Activated effector memory CD4-positive, alpha-beta T cell treated with Interleukin-2 at 50 U/mL for 16 hours (primary cell): ENCODE results near the gene AFG1L.
"Not testable (repeated sequence)": the region's sequence is repeated elsewhere in the genome, so short reads cannot be mapped to it uniquely, and the experiment has no call there.

Experiments
- DNase-seq: peaks from one replicate; pipeline ENCODE4 v3.0.0-alpha.2; 2020

AFG1L gene

GRCh38 chr6:108355890-108356289 lies 61.0 kb downstream of the AFG1L start:
- DNase-seq: no peak

GRCh38 chr6:108359901-108360882 lies 65.3 kb downstream of the AFG1L start:
- DNase-seq: no peak

- no peak for DNase-seq
These were observed 66.1 kb downstream of the AFG1L start for GRCh38 chr6:108360919-108361311.

- DNase-seq: no peak
These were observed 66.6 kb downstream of the AFG1L start for GRCh38 chr6:108361312-108361932.

- no peak for DNase-seq
These were observed 67.6 kb downstream of the AFG1L start for GRCh38 chr6:108362455-108362854.

GRCh38 chr6:108363113-108363512 lies 68.3 kb downstream of the AFG1L start:
- no peak for DNase-seq

- DNase-seq: no peak
These were observed 69.0 kb downstream of the AFG1L start for GRCh38 chr6:108363889-108364313.

- DNase-seq: no peak
These were observed 69.6 kb downstream of the AFG1L start for GRCh38 chr6:108364470-108364869.

GRCh38 chr6:108365478-108365877 lies 70.6 kb downstream of the AFG1L start:
- DNase-seq: no peak

GRCh38 chr6:108366236-108366635 lies 71.4 kb downstream of the AFG1L start:
- no peak for DNase-seq

GRCh38 chr6:108368431-108369030 lies 73.7 kb downstream of the AFG1L start:
- no peak for DNase-seq

- DNase-seq: no peak
These were observed 86.0 kb downstream of the AFG1L start for GRCh38 chr6:108380876-108381275.

- DNase-seq: no peak
These were observed 89.1 kb downstream of the AFG1L start for GRCh38 chr6:108383981-108384380.

- not testable (repeated sequence) for DNase-seq
These were observed 94.3 kb downstream of the AFG1L start for GRCh38 chr6:108389190-108389589.

- no peak for DNase-seq
These were observed 100.4 kb downstream of the AFG1L start for GRCh38 chr6:108395297-108395696.

GRCh38 chr6:108403236-108403635 lies 108.4 kb downstream of the AFG1L start:
- no peak for DNase-seq

GRCh38 chr6:108406943-108407342 lies 112.1 kb downstream of the AFG1L start:
- no peak for DNase-seq

- no peak for DNase-seq
These were observed 113.3 kb downstream of the AFG1L start for GRCh38 chr6:108407904-108408827.

- DNase-seq: no peak
These were observed 114.0 kb downstream of the AFG1L start for GRCh38 chr6:108408861-108409260.

GRCh38 chr6:108416047-108416833 lies 121.4 kb downstream of the AFG1L start:
- not testable (repeated sequence) for DNase-seq

GRCh38 chr6:108417027-108417426 lies 122.2 kb downstream of the AFG1L start:
- no peak for DNase-seq

GRCh38 chr6:108419474-108419873 lies 124.6 kb downstream of the AFG1L start:
- no peak for DNase-seq
